OCI-LY3 (cell line): ENCODE measurements around the gene ISG15.

ENCODE experiments used
- H2AFZ ChIP-seq: fragments of 200-600, 300-600 bp; shearing (Covaris generic); 2 replicates; pipeline ENCODE4 v1.6.0; 2014; ENCODE audit warnings: antibody characterized with exemption, low read depth, low read length
- H3K27ac ChIP-seq: fragments of 200-600, 300-600 bp; sonication (generic); 2 replicates; pipeline ENCODE4 v1.5.1; 2014; ENCODE audit warnings: mild to moderate bottlenecking, low read length, moderate library complexity, mixed read lengths
- H3K27me3 ChIP-seq: fragments of 200-600, 300-600 bp; sonication (generic); 2 replicates; pipeline ENCODE4 v1.6.1; 2014; ENCODE audit warnings: low read depth, low read length, mixed read lengths
- H3K36me3 ChIP-seq: fragments of 200-600, 300-600 bp; sonication (generic); replicated peaks from 2 replicates; pipeline ENCODE3; 2014; ENCODE audit warnings: low read depth, low read length, mixed read lengths
- H3K4me1 ChIP-seq: fragments of 300-600, 200-600 bp; sonication (generic); 2 replicates; pipeline ENCODE4 v1.6.1; 2014; ENCODE audit warnings: low read length, mixed read lengths
- H3K4me2 ChIP-seq: fragments of 200-600, 300-600 bp; sonication (generic); 2 replicates; pipeline ENCODE4 v1.6.1; 2014; ENCODE audit warnings: low read length, mixed read lengths
- H3K4me3 ChIP-seq: fragments of 300-600, 200-600 bp; sonication (generic); 2 replicates; pipeline ENCODE4 v1.5.1; 2014; ENCODE audit warnings: antibody characterized with exemption, mild to moderate bottlenecking, low read length, moderate library complexity
- H3K79me2 ChIP-seq: fragments of 300-600, 200-600 bp; shearing (Covaris generic); 2 replicates; pipeline ENCODE4 v1.6.1; 2014; ENCODE audit warnings: mild to moderate bottlenecking, low read length, mixed read lengths
- H3K9ac ChIP-seq: fragments of 300-600, 200-600 bp; shearing (Covaris generic); 2 replicates; pipeline ENCODE4 v1.6.0; 2014; ENCODE audit warnings: mild to moderate bottlenecking, low read length, moderate library complexity
- H3K9me3 ChIP-seq: fragments of 200-600, 300-600 bp; shearing (Covaris generic); 2 replicates; pipeline ENCODE4 v1.6.1; 2014; ENCODE audit warnings: low read length, mixed read lengths; ENCODE audit not compliant: insufficient read depth
- H4K20me1 ChIP-seq: fragments of 200-600, 300-600 bp; sonication (generic); 2 replicates; pipeline ENCODE4 v1.6.1; 2016; ENCODE audit warnings: low read length, mixed read lengths; ENCODE audit not compliant: insufficient read depth
- CTCF ChIP-seq: fragments of 200-600, 300-600 bp; sonication (generic); IDR thresholded peaks from 2 replicates; pipeline ENCODE4 v1.5.1; 2014; ENCODE audit warnings: antibody characterized with exemption, low read length, low read depth
- EZH2phosphoT487 ChIP-seq: fragments of 200-600 bp; shearing (Covaris generic); IDR thresholded peaks from 2 replicates; pipeline ENCODE4 v1.6.1; 2018; ENCODE audit warnings: antibody characterized with exemption, mixed run types, low read depth

Gene ISG15

DNA sequence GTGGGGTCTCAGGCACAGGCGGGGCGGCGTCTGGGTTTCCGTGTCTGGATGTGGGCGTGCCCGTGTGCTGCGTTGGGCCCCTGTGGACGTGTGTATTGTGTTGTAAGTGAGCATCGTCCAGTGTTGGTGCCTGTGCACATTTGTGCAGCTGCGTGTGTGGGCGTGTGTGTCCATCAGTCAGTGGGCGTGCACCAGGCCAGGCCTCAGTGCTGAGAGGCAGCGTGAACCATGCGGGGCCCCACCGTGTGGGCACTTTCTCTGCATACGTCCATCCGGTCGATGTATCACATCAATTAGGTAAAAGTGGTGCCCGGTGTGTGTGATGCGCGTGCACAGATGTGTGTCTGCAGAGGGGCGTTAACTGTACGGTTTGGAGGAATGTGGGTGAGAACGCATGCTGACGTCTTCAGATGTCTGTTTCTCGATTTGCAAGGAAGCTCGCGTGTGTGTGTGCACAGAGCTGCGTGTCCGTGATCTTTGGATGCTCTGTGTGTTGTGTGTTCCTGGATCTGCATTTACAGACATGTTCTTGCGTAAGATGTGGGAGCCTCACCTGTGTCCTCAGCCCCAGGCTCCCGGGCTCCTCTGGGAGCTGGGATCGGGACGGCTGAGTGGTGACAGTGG is 31.3 kb downstream of the ISG15 start:
- TF ChIP-seq CTCF: no peak
- no peak for TF ChIP-seq EZH2phosphoT487
- no peak overlapping the region for H3K27ac ChIP-seq
- H2AFZ ChIP-seq: no peak overlapping the region
- H3K9ac ChIP-seq: no peak overlapping the region
- H3K4me1 ChIP-seq: peaks cover 2% of the 10 kb centered on the region
- H3K4me2 ChIP-seq: no peak overlapping the region
- no peak overlapping the region for H3K4me3 ChIP-seq
- H3K9me3 ChIP-seq: no peaks in the 10 kb centered on the region
- no peaks in the 10 kb centered on the region for H3K36me3 ChIP-seq
- no peaks in the 10 kb centered on the region for H3K79me2 ChIP-seq
- no peaks in the 10 kb centered on the region for H4K20me1 ChIP-seq
- H3K27me3 ChIP-seq: no peaks in the 10 kb centered on the region

- no peaks in the 10 kb centered on the region for H3K9me3 ChIP-seq
- H3K4me1 ChIP-seq: peaks cover 1% of the 10 kb centered on the region; the same call in 1 of the 2 replicates
- no peak overlapping the region for H2AFZ ChIP-seq
- no peaks in the 10 kb centered on the region for H3K27me3 ChIP-seq
- H4K20me1 ChIP-seq: no peaks in the 10 kb centered on the region
- no peak overlapping the region for H3K9ac ChIP-seq
- no peak overlapping the region for H3K4me2 ChIP-seq
- no peak overlapping the region for H3K4me3 ChIP-seq
- no peaks in the 10 kb centered on the region for H3K79me2 ChIP-seq
- no peak overlapping the region for H3K27ac ChIP-seq
- no peaks in the 10 kb centered on the region for H3K36me3 ChIP-seq
- TF ChIP-seq CTCF: no peak
- TF ChIP-seq EZH2phosphoT487: no peak
Observed at GRCh38 chr1:1045129-1045528, 31.8 kb downstream of the ISG15 start.

- Histone ChIP-seq H3K9me3 (no peaks in the 10 kb centered on the region), H3K4me1 (peaks cover 6% of the 10 kb centered on the region), H3K9ac (no peak overlapping the region), H2AFZ (no peak overlapping the region), H3K79me2 (no peaks in the 10 kb centered on the region), H4K20me1 (no peaks in the 10 kb centered on the region), H3K27ac (no peak overlapping the region), H3K4me2 (no peak overlapping the region), H3K36me3 (no peaks in the 10 kb centered on the region), H3K27me3 (no peaks in the 10 kb centered on the region), H3K4me3 (no peak overlapping the region)
- TF ChIP-seq EZH2phosphoT487 (no peak), CTCF (no peak)
Observed at GRCh38 chr1:1046243-1046642, 32.9 kb downstream of the ISG15 start.

GRCh38 chr1:1046767-1047166 is 33.5 kb downstream of the ISG15 start:
- no peak for TF ChIP-seq EZH2phosphoT487
- no peak for TF ChIP-seq CTCF
- Histone ChIP-seq H3K9ac (no peak overlapping the region), H3K79me2 (no peaks in the 10 kb centered on the region), H3K4me3 (no peak overlapping the region), H3K9me3 (no peaks in the 10 kb centered on the region), H4K20me1 (no peaks in the 10 kb centered on the region), H2AFZ (no peak overlapping the region), H3K4me2 (no peak overlapping the region), H3K36me3 (no peaks in the 10 kb centered on the region), H3K27me3 (no peaks in the 10 kb centered on the region), H3K4me1 (peaks cover 6% of the 10 kb centered on the region), H3K27ac (no peak overlapping the region)
